Measurements from ENCODE around the gene IFT122.

The IFT122 gene

DNA sequence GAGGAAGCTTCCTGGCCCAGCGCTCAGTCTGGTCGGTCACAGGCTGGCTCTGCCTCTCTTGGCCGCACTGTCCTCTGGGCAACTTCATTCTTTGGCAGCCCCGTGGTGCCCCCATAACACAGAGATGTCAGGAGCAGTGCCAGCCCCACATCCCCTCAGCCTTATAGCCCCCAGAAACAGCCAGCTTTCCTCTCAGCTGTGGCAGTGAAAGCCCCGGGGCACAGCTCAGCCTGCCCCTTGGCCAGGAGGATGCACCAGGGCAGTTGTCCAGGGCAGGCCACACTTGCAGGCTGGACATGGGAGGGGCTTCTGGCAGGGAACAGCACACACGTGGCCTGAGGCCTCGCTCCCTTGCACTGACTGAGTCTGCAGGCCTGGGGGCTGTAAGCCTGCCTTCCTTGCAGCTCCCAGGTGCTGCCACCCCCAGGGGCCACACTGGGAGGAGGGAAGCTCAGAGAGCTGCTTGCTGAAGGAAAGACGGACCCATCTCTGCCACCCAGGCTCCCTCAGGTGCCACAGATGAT lies 78.1 kb downstream of the IFT122 start:
- no peaks in the 10 kb centered on the region for H3K4me1 Mint-ChIP-seq (ENCODE audit: low read depth)
- no peaks in the 10 kb centered on the region for H3K36me3 Mint-ChIP-seq
- no peaks in the 10 kb centered on the region for H3K27me3 Mint-ChIP-seq
- no peak overlapping the region for H3K27ac Mint-ChIP-seq
- no peak overlapping the region for H3K4me3 Mint-ChIP-seq
- H3K9me3 Mint-ChIP-seq (ENCODE audit: low read depth) = no peaks in the 10 kb centered on the region

DNA sequence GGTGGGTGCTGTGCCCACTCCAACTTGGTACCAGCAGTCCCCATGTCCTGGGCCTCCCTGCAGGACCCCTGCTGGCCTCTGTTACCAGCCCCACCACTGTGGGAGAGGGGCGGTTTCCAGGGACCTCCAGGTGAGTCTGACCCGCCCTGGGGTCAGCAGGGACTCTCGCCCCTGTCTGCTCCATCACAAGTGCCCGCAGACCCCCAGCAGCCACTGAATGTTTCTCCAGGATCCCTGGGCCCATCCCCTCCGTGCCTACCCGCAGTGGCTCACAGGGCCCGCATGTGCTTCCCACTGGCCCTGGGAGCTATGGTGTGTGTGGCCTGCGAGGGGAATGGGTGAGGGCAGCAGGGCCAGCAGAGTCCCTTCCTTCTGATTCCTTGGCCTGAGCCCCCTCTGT lies 78.6 kb downstream of the IFT122 start:
- Mint-ChIP-seq H3K36me3 (no peaks in the 10 kb centered on the region), H3K4me1 (ENCODE audit: low read depth) (no peaks in the 10 kb centered on the region), H3K9me3 (ENCODE audit: low read depth) (no peaks in the 10 kb centered on the region), H3K27me3 (no peaks in the 10 kb centered on the region), H3K27ac (no peak overlapping the region), H3K4me3 (no peak overlapping the region)

DNA sequence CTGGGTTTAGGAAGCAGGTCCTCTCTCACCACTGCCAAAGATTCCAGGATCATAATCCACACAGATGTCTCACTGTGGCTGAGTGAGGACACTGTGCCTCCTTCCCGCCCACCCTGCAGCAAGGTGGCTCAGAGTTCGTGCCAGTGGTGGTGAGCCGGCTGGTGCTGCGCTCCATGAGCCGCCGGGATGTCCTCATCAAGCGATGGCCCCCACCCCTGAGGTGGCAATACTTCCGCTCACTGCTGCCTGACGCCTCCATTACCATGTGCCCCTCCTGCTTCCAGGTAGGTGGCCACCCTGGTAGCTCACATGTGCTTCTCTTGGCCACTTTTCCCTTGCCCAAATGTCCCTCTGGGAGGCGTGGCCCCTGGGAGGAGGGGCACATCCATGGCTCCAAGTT lies 79.4 kb downstream of the IFT122 start:
- no peak overlapping the region for H3K4me3 Mint-ChIP-seq
- no peaks in the 10 kb centered on the region for H3K36me3 Mint-ChIP-seq
- H3K9me3 Mint-ChIP-seq (ENCODE audit: low read depth) = no peaks in the 10 kb centered on the region
- no peaks in the 10 kb centered on the region for H3K4me1 Mint-ChIP-seq (ENCODE audit: low read depth)
- H3K27ac Mint-ChIP-seq = no peak overlapping the region
- no peaks in the 10 kb centered on the region for H3K27me3 Mint-ChIP-seq

DNA sequence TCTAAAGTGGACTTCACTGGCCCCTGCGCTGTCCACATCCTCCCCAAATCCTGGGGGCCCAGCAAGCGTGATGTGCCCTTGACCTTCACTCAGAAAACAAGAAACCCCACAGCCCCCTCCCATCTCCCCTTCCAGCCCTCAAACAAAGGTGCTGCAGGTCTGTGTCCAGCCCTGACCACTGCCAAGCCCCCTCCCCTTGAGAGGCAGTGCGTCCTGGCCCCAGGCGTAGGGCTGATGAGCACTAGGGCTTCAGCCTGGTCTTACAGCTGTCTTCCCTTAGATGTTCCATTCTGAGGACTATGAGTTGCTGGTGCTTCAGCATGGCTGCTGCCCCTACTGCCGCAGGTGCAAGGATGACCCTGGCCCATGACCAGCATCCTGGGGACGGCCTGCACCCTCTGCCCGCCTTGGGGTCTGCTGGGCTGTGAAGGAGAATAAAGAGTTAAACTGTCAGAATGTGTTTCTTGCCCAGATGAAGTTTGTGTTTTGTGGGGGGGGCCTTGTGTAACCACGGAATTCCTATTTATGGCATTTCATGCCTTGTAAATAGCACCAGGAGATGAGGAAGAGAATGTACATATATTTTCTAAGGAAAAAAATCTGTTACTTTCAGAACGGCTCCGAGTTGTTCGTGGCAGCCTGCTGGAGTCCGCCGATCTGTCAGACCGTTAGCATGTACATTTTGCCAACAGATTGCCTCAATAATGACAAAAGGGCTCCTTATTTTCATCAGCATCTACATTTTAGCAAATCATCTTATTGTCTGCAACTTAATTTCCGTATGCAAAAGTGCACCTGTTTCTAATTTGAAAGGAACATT lies 80.1 kb downstream of the IFT122 start:
- Mint-ChIP-seq H3K27me3 (no peaks in the 10 kb centered on the region), H3K36me3 (no peaks in the 10 kb centered on the region), H3K27ac (no peak overlapping the region), H3K9me3 (ENCODE audit: low read depth) (no peaks in the 10 kb centered on the region), H3K4me1 (ENCODE audit: low read depth) (no peaks in the 10 kb centered on the region), H3K4me3 (no peak overlapping the region)

DNA sequence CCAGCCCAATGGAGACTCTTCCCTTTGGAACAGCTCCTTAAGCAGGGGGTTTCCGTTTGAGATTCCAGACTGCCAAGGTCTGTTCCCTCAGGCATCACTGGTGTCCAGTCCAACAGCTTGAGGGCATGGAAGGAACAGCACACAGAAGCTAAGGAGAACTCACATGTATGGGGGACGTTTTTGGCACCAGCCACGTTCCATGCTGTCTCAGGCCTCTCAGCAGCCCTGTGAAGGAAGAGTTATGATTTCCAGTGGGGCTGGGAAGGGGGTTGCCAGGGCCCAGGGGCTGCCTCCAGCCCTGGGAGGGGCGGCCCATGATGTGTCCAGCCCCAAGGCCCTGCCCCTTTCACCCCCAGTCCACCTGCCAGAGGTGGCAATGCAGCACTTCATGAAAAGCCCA lies 80.9 kb downstream of the IFT122 start:
- Mint-ChIP-seq H3K27me3 (no peaks in the 10 kb centered on the region), H3K4me3 (no peak overlapping the region), H3K27ac (no peak overlapping the region), H3K9me3 (ENCODE audit: low read depth) (no peaks in the 10 kb centered on the region), H3K36me3 (no peaks in the 10 kb centered on the region), H3K4me1 (ENCODE audit: low read depth) (no peaks in the 10 kb centered on the region)

DNA sequence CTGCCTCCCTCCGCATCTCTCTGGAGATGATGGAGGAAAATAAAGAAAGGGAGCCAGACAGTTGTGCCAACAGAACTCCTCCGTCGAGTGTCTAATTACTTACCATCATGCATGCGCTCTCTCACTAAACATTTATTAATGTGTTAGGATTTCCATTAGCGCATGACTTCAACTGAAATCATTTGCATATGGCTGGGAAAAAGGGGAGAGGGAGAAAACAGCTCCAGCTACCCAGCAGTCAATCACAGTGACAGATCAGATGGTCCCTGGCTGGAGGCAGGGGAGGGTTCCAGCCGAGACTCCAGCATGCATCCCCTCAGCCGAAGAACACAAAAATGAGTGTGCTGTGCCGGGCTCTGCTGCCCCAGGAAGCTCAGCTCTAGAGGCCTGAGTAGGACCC lies 81.6 kb downstream of the IFT122 start:
- Mint-ChIP-seq H3K27ac (no peak overlapping the region), H3K4me3 (no peak overlapping the region), H3K27me3 (no peaks in the 10 kb centered on the region), H3K36me3 (no peaks in the 10 kb centered on the region), H3K9me3 (ENCODE audit: low read depth) (no peaks in the 10 kb centered on the region), H3K4me1 (ENCODE audit: low read depth) (no peaks in the 10 kb centered on the region)

DNA sequence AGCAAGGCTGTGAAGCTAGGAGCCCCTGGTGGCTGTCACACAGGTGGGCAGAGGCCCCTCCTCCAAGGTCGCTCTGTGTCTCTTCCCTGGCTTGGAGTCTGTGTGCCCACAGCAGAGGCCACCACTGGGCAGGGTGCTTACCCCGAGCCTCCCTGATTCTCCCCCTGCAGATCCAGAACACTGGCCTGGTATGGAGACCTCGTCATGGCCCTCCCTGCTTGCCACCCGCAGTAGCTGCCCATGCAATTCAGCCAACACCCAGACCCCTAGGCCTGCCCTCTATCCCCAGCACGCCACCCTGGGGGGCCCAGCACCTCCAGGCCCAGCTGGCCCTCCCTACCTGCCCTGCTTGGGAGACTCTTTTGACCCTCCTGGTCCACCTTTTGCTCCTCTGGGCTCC lies 82.9 kb downstream of the IFT122 start:
- Mint-ChIP-seq H3K9me3 (ENCODE audit: low read depth) (no peaks in the 10 kb centered on the region), H3K27me3 (no peaks in the 10 kb centered on the region), H3K4me1 (ENCODE audit: low read depth) (no peaks in the 10 kb centered on the region), H3K27ac (peak overlapping the region; percentile 10), H3K4me3 (no peak overlapping the region), H3K36me3 (no peaks in the 10 kb centered on the region)

DNA sequence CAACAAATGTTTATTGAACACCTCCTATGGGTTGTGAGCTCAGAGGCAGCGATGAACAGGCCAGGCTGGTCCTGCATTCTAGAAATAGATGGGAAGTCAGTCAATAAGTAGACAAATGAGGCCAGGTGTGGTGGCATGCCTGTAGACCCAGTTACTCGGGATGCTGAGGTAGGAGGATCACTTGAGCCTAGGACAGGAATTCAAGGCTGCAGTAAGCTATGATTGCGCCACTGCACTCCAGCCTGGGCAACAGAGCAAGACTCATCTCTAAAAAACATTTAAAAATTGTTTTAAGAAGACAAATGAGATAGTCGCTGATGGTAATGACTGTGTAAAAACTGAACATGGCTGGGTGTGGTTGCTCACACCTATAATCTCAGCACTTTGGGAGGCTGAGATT lies 84.1 kb downstream of the IFT122 start:
- H3K36me3 Mint-ChIP-seq = no peaks in the 10 kb centered on the region
- no peaks in the 10 kb centered on the region for H3K9me3 Mint-ChIP-seq (ENCODE audit: low read depth)
- H3K27ac Mint-ChIP-seq = no peak overlapping the region
- no peaks in the 10 kb centered on the region for H3K27me3 Mint-ChIP-seq
- no peaks in the 10 kb centered on the region for H3K4me1 Mint-ChIP-seq (ENCODE audit: low read depth)
- H3K4me3 Mint-ChIP-seq = no peak overlapping the region

DNA sequence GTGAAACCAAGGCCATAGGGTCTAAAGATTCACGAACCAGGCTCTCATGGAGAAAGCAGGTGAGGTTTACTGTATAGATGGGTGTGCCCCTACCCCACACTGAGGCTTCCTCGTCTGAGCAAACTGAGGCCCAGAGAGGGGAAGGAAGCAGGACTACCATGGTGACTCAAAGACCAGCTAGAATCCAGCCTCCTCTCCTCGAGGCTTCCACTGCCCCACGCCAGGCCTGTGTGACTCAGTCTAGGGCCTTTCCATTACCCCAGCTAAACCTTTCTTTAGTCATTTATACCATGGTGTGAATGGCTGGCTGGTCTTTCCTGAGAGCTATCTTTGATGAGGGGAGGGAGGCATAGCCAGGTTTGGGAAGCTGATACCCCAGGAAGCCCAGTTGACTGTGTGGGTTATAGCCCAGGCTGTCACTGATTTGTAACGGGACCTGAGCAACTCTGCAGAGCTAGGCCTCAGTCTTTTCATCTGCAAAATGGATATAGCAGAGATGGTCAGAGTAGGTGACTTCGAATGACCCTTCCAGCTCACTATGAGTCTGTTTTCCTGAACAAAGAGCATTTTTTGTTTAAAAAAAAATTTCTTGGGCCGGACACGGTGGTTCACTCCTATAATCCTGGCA lies 85.4 kb downstream of the IFT122 start:
- H3K4me3 Mint-ChIP-seq = no peak overlapping the region
- no peak overlapping the region for H3K27ac Mint-ChIP-seq
- no peaks in the 10 kb centered on the region for H3K4me1 Mint-ChIP-seq (ENCODE audit: low read depth)
- H3K27me3 Mint-ChIP-seq = no peaks in the 10 kb centered on the region
- no peaks in the 10 kb centered on the region for H3K36me3 Mint-ChIP-seq
- H3K9me3 Mint-ChIP-seq (ENCODE audit: low read depth) = no peaks in the 10 kb centered on the region

DNA sequence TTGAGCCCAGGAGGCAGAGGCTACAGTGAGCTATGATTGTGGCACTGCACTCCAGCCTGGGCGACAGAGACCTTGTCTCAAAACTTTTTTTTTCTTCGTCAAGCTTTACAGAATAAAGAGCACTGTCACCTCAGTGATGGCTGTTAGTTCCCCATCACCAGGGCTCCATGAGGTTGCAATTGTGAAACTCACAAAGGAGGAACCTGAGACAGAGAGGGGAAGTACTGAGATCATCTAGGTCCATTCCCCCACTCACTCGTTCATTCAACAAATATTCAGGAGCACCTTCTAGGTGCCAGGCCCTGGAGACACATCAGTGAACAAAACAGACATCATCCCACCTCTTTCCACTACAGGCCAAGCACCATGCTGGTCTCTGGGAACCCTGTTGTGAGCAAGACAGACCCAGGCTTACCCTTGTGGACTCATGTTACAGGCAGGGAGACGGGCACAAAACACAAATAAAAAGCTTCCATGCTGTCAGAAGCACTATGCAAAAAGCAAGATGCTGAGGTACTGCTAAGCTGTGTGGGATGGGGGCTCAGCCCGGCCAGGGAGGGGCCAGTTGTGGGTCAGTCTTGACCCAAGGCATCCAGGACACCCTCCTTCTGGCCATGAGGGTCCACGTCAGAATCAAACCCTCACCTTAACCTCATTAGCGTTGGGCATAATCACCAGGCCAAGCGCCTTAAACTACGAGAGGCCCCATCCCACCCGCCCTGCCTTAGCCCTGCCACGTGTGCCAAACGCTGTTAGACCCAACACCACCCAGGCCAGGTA lies 86.3 kb downstream of the IFT122 start:
- H3K27ac Mint-ChIP-seq = no peak overlapping the region
- H3K36me3 Mint-ChIP-seq = no peaks in the 10 kb centered on the region
- H3K4me1 Mint-ChIP-seq (ENCODE audit: low read depth) = no peaks in the 10 kb centered on the region
- H3K9me3 Mint-ChIP-seq (ENCODE audit: low read depth) = no peaks in the 10 kb centered on the region
- no peak overlapping the region for H3K4me3 Mint-ChIP-seq
- no peaks in the 10 kb centered on the region for H3K27me3 Mint-ChIP-seq

DNA sequence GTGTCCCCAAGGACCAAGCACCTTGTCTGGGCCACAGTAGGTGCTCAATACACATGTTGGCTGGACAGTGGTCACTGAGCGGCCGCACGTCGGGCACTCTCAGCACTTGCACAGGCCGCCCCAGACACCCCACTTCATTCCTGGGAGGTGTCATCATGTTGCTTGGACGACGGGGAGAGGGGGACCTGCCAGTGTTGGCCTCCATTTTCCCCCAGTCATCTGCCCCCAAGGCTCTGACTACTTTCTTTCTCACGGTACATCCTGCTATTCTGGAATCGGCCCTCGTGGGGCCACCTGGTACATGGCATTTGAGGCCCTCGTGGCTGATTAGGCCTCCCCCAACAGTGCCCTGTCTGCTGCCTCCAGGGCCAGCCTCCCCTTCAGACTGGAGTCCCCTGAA lies 87.2 kb downstream of the IFT122 start:
- no peaks in the 10 kb centered on the region for H3K4me1 Mint-ChIP-seq (ENCODE audit: low read depth)

DNA sequence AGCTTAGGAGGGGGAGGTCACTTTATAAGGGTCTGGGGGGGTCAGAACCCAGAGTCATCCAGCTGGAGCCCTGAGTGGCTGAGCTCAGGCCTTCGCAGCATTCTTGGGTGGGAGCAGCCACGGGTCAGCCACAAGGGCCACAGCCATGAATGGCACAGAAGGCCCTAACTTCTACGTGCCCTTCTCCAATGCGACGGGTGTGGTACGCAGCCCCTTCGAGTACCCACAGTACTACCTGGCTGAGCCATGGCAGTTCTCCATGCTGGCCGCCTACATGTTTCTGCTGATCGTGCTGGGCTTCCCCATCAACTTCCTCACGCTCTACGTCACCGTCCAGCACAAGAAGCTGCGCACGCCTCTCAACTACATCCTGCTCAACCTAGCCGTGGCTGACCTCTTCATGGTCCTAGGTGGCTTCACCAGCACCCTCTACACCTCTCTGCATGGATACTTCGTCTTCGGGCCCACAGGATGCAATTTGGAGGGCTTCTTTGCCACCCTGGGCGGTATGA lies 88.6 kb downstream of the IFT122 start, which contains the start of gene RHO:
Gene RHO (plus strand): TSS at position 51 of the 512 bp plus-strand sequence. CDS start 95 bp downstream, at position 146.
- Mint-ChIP-seq H3K4me3 (no peak within 1 kb of the TSS), H3K27ac (no peak within 1 kb of the TSS), H3K36me3 (no peaks in the 10 kb centered on the region), H3K27me3 (no peaks in the 10 kb centered on the region), H3K4me1 (ENCODE audit: low read depth) (no peaks in the 10 kb centered on the region), H3K9me3 (ENCODE audit: low read depth) (no peaks in the 10 kb centered on the region)

More for the DNA sequence above, 87.2 kb downstream of the IFT122 start:
- Mint-ChIP-seq H3K36me3 (no peaks in the 10 kb centered on the region), H3K27ac (no peak overlapping the region), H3K27me3 (no peaks in the 10 kb centered on the region), H3K4me3 (no peak overlapping the region), H3K9me3 (ENCODE audit: low read depth) (no peaks in the 10 kb centered on the region)

DNA sequence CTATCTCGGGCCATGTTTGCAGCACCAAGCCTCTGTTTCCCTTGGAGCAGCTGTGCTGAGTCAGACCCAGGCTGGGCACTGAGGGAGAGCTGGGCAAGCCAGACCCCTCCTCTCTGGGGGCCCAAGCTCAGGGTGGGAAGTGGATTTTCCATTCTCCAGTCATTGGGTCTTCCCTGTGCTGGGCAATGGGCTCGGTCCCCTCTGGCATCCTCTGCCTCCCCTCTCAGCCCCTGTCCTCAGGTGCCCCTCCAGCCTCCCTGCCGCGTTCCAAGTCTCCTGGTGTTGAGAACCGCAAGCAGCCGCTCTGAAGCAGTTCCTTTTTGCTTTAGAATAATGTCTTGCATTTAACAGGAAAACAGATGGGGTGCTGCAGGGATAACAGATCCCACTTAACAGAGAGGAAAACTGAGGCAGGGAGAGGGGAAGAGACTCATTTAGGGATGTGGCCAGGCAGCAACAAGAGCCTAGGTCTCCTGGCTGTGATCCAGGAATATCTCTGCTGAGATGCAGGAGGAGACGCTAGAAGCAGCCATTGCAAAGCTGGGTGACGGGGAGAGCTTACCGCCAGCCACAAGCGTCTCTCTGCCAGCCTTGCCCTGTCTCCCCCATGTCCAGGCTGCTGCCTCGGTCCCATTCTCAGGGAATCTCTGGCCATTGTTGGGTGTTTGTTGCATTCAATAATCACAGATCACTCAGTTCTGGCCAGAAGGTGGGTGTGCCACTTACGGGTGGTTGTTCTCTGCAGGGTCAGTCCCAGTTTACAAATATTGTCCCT lies 89.6 kb downstream of the IFT122 start:
- Mint-ChIP-seq H3K27ac (no peak overlapping the region), H3K4me1 (ENCODE audit: low read depth) (no peaks in the 10 kb centered on the region), H3K27me3 (no peaks in the 10 kb centered on the region)

DNA sequence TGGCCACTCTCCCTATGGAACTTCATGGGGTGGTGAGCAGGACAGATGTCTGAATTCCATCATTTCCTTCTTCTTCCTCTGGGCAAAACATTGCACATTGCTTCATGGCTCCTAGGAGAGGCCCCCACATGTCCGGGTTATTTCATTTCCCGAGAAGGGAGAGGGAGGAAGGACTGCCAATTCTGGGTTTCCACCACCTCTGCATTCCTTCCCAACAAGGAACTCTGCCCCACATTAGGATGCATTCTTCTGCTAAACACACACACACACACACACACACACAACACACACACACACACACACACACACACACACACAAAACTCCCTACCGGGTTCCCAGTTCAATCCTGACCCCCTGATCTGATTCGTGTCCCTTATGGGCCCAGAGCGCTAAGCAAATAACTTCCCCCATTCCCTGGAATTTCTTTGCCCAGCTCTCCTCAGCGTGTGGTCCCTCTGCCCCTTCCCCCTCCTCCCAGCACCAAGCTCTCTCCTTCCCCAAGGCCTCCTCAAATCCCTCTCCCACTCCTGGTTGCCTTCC lies 90.3 kb downstream of the IFT122 start:
- Mint-ChIP-seq H3K27me3 (no peaks in the 10 kb centered on the region), H3K9me3 (ENCODE audit: low read depth) (no peaks in the 10 kb centered on the region), H3K27ac (no peak overlapping the region), H3K4me1 (ENCODE audit: low read depth) (no peaks in the 10 kb centered on the region), H3K4me3 (no peak overlapping the region), H3K36me3 (no peaks in the 10 kb centered on the region)

More for the DNA sequence above, 89.6 kb downstream of the IFT122 start:
- H3K9me3 Mint-ChIP-seq (ENCODE audit: low read depth) = no peaks in the 10 kb centered on the region
- no peak overlapping the region for H3K4me3 Mint-ChIP-seq
- no peaks in the 10 kb centered on the region for H3K36me3 Mint-ChIP-seq

Measured in activated naive CD8-positive, alpha-beta T cell (primary cell).